DMS114 treated with DMSO at 0.1 percent for 48 hours (cell line): ENCODE data around the gene USP12.

Experiments
- DNase-seq: peaks from one replicate; lab custom pipeline; 2025; ENCODE audit not compliant: unreplicated experiment; lab: John Stamatoyannopoulos, UW

USP12 gene

GRCh38 chr13:27183561-27184147 lies 12.0 kb upstream of the USP12 start:
- no peak for DNase-seq

- no peak for DNase-seq
Measured at GRCh38 chr13:27182844-27183497, 11.4 kb upstream of the USP12 start.

- DNase-seq = no peak
Measured at GRCh38 chr13:27182054-27182453, 10.4 kb upstream of the USP12 start.

GRCh38 chr13:27177852-27178251 lies 6.2 kb upstream of the USP12 start:
- DNase-seq = no peak

GRCh38 chr13:27176470-27177410 lies 5.1 kb upstream of the USP12 start:
- no peak for DNase-seq

GRCh38 chr13:27174766-27175455 lies 3.3 kb upstream of the USP12 start:
- DNase-seq = no peak

- no peak for DNase-seq
Measured at GRCh38 chr13:27172495-27172842, 858 bp upstream of the USP12 start.

GRCh38 chr13:27171827-27172494 lies 350 bp upstream of the USP12 start:
- DNase-seq = peak; percentile 26

GRCh38 chr13:27170516-27171243 lies 931 bp downstream of the USP12 start:
- no peak for DNase-seq

- DNase-seq = no peak
Measured at GRCh38 chr13:27170221-27170515, 1.4 kb downstream of the USP12 start.

- DNase-seq = no peak
Measured at GRCh38 chr13:27168906-27169657, 2.5 kb downstream of the USP12 start.

- DNase-seq = no peak
Measured at GRCh38 chr13:27168086-27168485, 3.5 kb downstream of the USP12 start.

GRCh38 chr13:27166313-27166712 lies 5.3 kb downstream of the USP12 start:
- no peak for DNase-seq

GRCh38 chr13:27161980-27162379 lies 9.6 kb downstream of the USP12 start:
- DNase-seq = no peak

- DNase-seq = no peak
Measured at GRCh38 chr13:27161423-27161822, 10.2 kb downstream of the USP12 start.

- DNase-seq = no peak
Measured at GRCh38 chr13:27160657-27161295, 10.8 kb downstream of the USP12 start.

GRCh38 chr13:27159806-27160563 lies 11.6 kb downstream of the USP12 start:
- DNase-seq = no peak

- no peak for DNase-seq
Measured at GRCh38 chr13:27158335-27158734, 13.3 kb downstream of the USP12 start.
